NCI-H1105 (cell line): ENCODE measurements around the gene DOK7.
"Not testable (repeated sequence)": the region's sequence is repeated elsewhere in the genome, so short reads cannot be mapped to it uniquely, and the experiment has no call there.

Source experiments
- DNase-seq: peaks from one replicate; lab custom pipeline; 2025; lab: John Stamatoyannopoulos, UW

DOK7 gene

DNA sequence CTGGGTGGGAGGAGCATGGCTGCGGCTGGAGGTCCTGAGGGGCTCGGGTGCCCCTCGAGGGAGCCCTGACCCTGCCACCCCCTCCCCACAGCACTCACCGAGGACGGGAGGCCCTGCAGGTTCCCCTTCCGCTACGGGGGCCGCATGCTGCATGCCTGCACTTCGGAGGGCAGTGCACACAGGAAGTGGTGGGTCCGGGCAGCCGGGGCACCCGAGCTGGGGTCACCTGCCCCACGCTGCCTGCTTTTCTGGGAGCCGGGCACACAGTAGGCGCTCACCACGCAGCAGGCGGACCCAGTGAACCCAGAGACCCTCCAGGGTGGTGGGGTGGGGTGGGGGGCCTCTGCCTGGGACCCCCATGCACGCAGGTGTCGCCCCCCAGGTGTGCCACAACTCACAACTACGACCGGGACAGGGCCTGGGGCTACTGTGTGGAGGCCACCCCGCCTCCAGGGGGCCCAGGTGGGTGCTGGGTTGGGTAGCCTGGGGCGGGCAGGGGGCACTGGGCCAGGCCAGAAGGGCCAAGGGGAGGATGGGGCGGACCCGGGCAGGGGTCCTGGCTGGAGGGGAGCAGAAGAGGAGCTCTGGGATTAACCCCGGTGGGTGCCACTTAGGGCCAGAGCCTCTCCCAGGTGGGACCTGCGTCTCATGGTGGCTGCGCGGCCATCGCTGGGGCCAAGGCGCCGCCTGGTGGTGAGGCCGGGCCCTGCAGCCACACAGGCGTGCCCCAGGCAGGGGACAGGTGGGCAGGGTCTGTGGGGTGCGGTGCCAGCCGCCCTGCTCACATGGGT, 20.0 kb upstream of the DOK7 start:
- DNase-seq = no peak

DNA sequence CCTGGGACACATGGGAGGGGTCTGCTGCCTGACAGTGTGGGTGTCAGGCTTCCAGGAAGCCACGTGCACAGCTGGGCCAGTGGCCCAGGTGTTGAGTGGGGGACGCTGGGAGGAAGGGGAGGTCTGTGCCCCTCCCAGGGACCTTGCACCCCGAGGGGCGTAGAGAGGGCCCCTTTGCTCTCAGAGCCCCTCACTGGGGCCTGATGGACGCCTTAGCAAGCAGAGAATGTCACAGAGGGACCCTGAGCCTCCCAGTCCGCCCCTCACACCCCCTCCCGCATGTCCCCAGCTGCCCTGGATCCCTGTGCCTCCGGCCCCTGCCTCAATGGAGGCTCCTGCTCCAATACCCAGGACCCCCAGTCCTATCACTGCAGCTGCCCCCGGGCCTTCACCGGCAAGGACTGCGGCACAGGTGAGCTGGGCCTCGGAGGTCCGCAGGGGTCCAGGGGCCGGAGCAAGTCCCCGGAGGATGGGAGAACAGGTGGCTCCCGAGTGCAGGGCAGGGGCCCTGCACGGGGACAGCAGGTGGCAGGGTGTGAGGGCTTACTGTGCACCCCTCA, 19.3 kb upstream of the DOK7 start:
- no peak for DNase-seq

DNA sequence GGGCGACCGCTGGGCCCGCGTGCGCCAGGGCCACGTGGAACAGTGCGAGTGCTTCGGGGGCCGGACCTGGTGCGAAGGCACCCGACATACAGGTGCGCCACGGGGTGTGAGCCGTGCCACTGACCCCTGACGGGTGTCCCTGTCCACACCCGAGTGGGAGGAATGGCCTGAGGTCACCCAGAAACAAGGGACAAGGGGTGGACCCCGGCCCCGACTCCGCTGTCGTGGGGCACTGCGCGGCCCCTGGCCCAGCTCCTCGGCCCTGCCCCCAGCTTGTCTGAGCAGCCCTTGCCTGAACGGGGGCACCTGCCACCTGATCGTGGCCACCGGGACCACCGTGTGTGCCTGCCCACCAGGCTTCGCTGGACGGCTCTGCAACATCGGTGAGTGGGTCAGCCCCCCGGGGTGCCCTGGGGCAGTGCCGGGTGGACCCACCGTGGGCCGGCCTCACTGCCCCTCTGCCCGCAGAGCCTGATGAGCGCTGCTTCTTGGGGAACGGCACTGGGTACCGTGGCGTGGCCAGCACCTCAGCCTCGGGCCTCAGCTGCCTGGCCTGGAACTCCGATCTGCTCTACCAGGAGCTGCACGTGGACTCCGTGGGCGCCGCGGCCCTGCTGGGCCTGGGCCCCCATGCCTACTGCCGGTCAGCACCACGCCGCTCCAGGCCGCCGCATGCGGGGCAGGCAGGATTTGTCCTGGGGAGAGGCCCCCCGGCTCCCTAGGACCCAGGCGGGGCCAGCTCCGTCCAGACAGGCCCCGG, 18.6 kb upstream of the DOK7 start:
- DNase-seq = no peak

DNA sequence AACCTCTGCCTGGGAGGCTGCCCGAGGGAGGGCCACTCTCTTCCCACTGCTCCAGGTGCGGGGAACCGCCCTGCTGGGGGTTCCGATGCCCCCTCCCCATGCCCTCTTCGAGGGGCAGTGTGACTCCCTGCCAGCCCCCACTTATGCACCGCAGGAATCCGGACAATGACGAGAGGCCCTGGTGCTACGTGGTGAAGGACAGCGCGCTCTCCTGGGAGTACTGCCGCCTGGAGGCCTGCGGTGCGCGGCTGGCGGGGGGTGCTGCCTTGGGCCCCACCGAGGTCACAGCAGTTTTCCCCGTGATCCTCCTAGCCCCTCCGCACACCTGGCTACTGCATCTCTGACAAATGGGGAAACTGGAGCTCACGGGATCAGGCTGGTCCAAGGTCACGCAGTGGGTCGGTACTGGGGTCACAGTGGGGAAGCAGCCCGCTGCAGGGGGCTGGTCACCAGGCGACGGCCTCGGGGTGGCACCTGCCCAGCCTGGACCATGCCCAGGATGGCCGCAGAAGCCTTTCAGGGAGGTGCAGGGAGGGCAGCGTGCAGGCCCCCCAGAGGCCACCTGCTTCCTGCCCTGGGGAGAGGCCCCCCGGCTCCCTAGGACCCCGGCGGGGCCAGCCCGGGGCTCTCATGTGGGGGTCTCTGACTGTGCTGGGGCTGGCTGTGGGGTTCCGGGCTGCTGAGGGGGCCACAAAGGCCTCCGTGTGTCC, 17.8 kb upstream of the DOK7 start:
- DNase-seq = no peak

GRCh38 chr4:3445829-3446545, 17.1 kb upstream of the DOK7 start:
- DNase-seq = no peak

DNA sequence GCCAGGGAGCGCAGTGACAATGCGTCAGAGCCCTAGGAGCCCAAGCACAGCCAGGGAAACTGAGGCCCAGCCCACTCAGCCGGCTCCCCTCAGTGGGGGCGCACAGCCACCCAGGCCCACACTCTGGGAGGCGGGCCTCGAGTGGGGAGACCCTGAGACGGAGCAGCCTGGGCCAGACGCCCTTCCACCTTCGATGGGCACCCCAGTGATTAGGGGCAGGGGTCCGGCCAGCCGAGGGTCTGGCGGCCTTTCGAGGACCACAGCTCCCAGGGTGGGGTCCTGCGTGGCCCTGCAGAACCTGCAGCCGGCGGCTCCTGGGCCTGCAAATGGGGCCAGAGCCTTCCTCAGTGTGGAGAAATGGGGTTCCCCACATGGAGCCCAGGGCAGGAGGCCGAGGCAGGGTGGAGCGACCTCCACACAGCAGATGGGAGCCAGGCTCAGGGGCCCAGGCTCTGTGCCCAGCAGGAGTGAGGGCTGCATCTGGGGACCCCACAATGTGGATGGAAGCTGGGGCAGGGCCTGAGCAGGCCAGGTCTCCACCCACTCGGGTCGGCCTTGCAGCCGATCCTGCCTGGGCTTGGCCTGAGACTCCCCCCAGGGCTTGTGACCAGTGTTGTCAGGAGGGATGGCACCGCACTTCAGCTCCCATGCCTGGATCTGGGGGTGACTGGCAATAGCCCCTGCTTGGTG, 16.3 kb upstream of the DOK7 start:
- DNase-seq = no peak

DNA sequence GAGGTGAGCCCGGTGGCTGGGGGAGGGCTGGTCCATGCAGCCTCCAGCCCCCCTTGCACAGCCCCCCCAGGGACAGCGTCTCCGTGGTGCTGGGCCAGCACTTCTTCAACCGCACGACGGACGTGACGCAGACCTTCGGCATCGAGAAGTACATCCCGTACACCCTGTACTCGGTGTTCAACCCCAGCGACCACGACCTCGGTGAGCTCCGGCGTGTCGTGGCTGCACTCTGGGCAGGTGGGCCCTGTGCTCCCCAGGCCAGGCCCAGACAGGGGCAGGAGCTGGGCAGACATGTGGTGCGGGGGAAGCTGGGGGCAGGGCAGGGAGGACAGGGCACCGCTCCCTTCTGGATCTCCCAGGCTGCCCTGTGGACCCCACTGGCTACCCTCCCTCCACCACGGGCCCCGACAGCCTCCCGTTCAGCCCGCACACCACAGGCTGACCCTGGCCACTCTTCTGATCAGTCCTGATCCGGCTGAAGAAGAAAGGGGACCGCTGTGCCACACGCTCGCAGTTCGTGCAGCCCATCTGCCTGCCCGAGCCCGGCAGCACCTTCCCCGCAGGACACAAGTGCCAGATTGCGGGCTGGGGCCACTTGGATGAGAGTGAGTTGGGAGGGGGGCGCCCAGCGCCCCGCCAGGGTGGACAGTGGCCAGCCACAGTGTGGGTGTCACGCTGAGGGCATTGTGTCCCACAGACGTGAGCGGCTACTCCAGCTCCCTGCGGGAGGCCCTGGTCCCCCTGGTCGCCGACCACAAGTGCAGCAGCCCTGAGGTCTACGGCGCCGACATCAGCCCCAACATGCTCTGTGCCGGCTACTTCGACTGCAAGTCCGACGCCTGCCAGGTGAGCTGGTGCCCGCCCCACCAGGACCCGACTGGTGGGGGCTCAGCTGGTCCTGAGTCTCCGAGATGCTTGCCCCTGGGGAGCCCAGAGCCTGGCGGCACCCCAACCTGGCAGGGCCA, 15.4 kb upstream of the DOK7 start:
- DNase-seq = no peak

DNA sequence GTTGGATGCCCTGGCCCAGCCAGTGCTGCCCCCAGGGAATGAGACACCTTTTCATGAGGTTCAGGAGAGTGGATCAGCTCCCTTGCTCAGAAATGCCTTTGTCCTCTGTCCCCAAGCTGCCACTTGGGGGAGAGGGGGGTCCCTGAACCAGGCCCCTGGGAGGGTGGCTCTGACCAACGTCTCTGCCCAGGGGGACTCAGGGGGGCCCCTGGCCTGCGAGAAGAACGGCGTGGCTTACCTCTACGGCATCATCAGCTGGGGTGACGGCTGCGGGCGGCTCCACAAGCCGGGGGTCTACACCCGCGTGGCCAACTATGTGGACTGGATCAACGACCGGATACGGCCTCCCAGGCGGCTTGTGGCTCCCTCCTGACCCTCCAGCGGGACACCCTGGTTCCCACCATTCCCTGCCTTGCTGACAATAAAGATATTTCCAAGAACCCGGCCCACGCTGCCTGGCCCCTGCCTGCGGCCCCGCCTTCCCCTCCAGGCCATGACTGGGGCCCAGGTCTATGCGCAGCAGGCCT, 14.0 kb upstream of the DOK7 start:
- no peak for DNase-seq

DNA sequence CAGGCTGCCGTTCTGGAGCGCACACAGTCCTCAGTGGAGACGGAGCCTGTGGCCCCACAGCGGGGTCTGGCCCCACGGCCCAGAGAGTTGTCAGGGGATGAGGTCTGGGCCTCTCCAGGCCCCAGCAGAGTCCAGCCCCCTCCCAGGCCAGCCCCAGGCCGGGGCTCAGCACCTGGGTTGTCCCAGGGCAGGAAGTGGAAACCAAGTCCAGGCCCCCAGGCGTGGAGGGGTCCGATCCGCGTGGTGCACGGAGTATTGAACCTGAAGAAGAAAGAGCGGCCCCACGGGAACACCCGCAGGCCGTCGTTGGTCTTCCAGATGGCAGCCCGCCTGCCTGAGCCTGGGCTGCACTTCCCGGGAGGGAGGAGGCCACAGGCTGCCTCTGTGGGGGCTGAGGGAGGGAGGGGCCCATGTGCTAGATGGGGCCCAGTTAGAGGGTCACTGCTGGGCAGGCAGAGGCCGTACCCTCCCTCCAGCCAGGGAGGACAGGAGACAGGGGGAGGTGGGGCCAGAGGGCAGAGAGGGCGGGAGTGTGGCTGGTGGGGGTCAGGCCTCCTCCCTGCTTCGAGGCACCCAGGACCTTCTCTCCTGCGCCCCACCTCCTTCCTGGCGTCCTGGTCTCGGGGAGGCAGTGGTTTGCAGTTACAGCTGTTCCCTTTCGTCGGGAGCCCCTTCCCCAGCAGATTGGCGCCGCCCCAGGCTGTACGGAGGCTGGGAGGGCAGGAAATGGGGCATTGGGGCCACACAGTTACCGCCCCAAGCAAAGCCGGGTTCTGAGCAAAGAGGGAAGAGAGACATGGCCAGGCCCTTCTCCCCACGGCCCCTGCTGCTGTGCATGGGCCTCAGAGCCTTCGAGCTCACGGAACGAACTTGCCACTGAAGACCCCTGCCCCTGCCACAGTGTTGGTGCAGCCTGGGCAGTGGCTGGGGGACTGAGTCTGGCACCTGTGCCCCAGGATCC, 13.3 kb upstream of the DOK7 start:
- DNase-seq = no peak

DNA sequence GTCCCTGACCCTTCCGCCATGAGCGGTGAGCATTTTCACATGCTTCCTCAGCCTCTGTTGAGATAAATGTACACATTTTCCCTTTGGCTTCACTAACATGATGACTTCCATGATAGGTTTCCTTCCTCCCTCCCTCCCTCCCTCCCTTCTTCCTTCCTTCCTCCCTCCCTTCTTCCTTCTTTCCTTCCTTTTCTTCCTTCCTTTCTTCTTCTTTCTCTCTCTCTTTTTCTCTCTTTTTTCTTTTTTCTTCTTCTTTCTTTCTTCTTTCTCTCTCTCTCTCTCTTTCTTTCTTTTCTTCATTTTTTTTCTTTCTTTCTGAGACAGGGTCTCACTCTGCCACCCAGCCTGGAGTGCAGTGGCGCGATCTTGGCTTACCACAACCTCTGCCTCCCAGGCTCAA, 12.5 kb upstream of the DOK7 start:
- DNase-seq = no peak

DNA sequence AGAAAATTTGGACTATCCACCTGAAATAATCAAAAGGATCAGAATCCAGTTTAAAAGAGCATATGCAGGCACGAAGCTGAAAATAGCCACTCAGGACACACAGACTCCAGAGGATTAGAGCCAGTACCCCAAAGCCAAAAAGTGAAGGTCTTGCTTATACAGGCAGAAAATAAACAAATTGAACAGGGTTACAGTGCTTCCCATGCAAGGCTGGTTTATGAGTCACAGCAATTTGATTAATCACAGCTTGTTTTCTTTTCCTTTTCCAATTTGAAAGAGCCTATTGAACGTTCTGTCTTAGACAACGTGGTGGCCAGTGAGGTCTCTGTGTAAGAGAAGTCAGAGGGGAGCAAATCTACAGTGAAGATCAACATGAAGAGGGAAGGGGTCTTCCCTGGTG, 11.2 kb upstream of the DOK7 start:
- no peak for DNase-seq

- no peak for DNase-seq
Observed at GRCh38 chr4:3452376-3452775, 10.7 kb upstream of the DOK7 start.

DNA sequence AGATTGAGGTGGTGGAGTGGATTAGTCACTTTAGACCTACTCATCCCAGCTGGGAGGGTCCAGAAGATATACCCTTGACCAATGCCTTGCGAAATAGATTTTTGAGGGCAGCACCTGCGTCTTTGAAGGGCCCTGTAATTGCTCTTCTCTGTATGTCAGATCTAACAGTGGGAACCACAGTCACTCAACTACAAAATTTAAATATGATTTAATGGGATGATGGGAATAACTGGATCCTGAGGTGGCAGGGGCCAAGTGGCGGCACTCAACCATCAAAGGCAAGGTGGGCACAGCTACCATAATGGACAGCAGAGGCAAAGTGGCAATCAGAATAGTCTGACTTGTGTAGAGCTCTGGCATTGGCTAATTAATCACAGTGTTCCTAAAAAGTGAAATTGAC, 7.5 kb upstream of the DOK7 start:
- DNase-seq = not testable (repeated sequence)

GRCh38 chr4:3458371-3458770, 4.7 kb upstream of the DOK7 start:
- no peak for DNase-seq

DNA sequence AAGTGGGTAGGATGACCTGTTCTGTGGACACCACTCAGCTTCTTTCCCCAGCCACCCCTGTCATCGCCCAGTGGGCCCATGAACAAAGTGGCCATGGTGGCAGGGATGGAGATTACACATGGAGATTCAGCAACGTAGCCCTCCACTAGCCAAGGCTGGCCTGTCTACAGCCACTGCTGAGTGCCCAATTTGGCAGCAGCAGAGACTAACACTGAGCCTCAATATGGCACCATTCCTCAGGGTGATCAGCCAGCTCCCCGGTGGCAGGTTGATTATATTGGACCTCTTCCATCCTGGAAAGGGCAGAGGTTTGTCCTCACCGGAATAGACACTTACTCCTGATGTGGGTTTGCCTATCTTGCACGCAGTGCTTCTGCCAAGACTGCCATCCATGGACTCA, 4.0 kb upstream of the DOK7 start:
- not testable (repeated sequence) for DNase-seq

DNA sequence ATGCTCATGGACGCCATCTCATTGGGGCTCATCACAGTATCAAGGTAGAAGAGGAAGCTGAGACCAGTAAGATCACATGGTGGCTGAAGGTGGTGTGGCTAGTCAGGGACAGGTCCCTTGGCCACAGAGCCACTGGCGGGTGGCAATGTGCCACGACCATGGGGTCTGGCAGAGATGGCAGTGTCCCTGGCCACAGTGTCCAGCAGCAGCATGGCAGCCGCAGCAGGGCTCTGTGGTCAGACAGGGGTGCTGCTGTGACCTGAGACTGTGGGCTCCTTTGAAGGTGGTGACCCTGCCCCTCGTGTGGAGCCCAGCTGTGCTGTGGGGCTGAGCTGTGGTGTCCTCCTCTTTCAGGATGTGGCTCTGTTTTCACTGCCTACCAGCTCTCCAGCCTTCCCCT, 2.2 kb upstream of the DOK7 start:
- DNase-seq = no peak

DNA sequence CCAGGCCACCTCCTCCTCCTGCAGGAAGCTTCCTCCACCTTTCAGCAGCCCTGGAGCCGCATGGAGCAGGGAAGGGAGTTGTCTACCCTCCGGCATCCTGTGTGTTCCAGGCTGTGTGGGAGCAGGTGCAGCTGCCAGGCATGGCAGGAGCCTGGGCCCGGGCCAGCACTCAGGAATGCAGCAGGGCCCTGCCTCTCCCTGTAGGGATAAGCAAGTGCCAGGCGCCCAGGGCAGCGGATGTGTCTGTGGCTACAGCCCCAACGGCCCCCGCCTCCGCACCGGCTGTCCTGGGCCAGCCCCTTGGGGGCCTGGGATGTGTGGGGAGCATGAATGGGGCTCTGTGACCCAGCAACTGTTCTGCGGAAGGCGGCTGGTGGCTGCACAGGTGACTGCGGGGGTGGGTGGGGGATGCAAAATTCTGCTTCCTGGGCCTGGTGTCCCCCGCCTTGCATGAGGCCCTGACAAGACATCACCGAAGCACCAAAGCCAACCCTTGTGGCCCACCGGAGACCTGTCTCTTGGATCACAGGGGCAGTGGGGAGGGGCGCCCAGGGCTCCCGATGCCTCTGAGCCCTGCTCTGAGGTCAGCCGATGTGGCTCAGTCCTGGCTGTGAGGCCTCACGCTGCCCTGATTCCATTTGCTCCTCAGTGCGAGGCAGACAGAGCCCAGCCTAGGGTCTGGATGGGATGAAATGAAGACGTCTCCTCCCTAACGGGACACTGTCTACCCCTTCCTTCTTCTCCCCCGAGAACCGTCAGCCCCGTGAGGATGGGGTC, 1.4 kb upstream of the DOK7 start:
- no peak for DNase-seq

- no peak for DNase-seq
Observed at GRCh38 chr4:3462321-3462789, 751 bp upstream of the DOK7 start.
